GM21447 (cell line): Measurements from ENCODE around the gene CRIP2.

Experiments used
- ATAC-seq: cut with Tn5 transposase; IDR thresholded peaks from one replicate; pipeline ENCODE4 v1.9.1; 2021; ENCODE audit not compliant: unreplicated experiment

Gene CRIP2, protein sequence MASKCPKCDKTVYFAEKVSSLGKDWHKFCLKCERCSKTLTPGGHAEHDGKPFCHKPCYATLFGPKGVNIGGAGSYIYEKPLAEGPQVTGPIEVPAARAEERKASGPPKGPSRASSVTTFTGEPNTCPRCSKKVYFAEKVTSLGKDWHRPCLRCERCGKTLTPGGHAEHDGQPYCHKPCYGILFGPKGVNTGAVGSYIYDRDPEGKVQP

DNA sequence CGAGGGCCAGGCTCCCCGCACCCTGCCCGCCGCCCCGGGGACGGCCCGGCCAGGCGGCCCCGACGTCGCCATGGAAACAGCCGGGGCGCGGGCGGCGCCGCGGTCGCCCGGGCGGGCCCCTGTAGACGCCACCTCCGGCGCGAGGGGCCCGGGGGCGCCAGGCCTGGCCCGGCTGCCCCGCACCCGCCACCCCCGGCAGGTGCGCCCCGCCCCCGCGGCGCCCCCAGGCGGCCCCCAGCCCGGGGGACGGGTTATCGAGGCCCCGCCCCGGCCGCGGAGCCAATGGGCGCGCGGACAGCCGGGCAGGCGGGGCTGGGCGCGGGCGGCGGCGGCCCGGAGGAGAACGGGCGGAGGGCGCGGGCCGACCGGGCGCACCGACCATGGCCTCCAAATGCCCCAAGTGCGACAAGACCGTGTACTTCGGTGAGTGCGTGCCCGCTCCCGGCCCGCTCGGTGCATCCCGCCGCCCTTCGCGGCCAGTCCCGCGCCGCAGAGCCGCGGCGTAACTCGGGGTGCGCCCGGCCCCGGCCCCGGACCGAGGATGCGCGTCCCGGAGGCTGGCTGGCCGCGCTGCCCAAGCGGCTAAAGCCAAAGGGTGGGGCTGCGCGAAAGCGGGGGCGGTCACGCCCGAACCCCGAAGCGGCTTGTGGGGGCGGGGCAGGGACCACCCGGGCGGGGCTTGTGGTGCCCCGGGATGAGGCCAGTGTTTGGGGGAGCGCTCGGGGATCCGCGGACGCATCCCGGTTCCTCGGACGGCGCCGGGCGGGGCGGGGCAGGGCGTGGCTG is at the start of gene CRIP2:
Gene CRIP2, plus strand, starts transcription at position 339 of the 786 bp plus-strand sequence. Its CDS starts 42 bp downstream, at position 381.
- no peak for ATAC-seq

DNA sequence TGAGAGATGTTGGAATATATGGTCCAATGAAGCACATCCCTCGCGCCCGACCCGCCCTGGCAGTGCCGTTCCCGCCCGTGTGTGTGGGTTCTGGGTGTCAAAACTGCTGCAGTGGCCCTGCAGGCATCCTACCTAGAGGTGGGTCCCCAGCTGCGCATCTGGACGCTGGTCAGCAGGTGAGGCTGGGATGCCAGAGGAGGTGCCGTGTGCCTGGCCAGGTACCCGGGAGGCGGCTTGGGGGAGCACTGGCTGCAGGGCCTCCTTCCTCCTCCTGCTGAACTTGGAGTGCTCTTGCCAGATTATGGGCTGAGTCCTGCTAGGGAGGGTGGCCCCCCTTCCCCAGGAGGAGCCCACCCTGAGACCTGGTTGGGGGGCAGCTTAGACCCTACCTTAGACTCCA is 49.8 kb upstream of the CRIP2 start:
- ATAC-seq, result no peak

DNA sequence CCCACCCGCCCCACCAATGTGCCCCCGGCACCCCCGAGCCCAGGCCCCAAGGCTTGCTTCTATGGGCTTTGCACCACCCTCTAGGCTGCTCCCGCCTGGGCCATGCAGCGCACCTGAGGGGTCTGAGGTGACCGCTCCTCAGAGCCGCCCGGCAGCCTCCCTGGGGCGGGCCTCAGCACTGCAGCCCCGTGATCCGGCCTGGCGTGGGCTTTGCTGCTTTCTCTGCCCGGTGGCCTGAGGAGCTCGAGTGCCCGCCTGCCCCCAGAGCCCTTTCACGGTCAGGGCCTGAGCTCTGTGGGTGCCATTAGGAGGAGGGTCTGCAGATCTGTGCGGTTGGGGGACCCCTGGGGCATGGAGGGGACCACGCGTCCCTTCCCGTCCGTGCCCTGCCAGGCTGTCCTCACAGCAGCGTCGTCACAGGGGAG is 48.8 kb upstream of the CRIP2 start:
- no peak for ATAC-seq

DNA sequence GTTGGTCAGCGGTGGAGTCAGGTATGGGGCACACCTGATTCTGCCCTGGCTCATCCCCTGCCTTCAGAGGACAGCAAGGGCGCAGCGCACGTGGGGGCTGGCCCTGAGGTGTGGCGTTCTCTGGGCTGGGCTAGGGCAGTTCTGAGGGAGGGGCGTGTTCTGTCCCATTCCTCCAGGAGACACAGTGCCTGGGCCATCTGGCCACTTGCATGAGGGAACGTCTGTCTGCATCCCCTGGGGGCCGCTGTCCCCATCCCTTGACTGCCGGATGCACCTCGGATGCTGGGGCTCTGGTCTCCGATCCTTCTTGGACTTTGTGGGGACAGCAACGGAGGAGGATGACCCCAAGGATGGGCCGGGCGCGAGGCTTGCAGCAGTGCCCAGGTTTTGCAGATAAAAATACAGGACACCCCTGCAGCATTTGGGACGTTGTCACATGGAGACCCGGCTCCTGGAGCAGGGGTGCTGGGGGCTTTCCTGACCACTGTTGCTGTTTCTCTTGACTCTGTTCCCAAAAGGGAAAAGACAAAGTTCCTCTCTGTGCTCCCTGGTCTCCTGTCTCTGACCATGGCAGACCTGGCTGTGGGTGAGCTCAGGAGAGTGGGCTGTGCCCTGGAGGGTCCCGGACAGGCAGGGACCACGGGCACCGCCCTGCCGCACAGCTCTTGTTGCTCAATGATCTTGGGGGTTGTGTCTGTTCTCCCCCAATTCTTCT is 48.0 kb upstream of the CRIP2 start:
- no peak for ATAC-seq

DNA sequence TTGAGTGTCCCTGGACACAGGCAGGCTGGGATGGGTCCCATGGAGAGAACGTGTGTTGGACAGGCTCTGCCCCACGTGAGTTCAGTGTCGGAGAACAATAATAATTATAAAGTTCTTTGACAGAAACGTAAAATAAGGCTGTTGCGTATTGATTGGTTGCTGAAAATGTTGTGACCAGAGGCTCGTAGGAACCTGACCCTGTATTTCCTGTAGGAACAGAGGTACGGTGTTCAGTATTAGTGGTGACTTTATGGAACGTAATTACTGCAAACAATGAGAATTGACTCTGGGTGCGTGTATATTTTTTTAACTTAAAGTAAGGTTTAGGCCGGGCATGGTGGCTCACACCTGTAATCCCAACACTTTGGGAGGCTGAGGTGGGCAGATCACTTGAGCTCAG is 47.2 kb upstream of the CRIP2 start:
- no peak for ATAC-seq

DNA sequence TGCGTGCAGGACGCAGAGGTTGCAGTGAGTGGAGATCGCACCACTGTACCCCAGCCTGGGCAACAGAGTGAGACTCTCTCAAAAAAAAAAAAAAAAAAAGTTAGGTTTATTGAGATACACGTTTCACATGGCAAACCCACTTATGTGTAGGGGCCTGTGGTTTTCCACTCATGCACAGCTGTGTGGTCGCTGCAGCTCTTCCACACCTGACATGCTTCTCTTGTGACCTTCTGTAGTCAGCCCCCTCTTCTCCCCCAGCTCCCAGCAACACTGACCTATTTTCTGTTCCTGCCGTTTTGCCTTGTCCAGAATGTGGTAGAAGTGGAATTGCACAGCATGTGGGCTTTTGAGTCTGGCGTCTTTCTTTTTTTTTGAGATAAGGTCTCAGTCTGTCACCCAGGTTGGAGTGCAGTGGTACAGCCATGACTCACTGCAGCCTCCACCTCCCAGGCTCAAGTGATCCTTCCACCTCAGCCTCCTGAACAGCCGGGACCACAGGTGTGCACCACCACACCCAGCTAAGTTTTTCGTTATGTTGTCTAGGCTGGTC is 46.6 kb upstream of the CRIP2 start:
- no peak for ATAC-seq

DNA sequence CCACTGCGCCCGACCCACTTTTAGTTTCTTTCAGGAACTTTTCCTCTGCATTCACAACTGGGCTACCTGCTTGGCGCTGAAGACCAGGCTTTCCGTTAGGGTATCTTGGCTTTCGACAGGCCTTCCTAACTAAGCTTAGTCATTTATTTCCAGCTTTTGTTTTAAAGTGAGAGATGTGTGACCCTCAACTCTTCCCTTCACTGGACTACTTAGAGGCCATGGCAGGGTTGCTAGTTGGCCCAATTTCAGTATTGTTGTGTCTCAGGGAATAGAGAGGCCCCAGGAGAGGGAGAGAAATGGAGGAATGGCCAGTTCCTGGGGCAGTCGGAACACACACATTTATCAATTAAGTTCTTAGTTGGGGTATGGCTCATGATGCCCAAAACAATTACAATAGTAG is 44.6 kb upstream of the CRIP2 start:
- ATAC-seq, result no peak

DNA sequence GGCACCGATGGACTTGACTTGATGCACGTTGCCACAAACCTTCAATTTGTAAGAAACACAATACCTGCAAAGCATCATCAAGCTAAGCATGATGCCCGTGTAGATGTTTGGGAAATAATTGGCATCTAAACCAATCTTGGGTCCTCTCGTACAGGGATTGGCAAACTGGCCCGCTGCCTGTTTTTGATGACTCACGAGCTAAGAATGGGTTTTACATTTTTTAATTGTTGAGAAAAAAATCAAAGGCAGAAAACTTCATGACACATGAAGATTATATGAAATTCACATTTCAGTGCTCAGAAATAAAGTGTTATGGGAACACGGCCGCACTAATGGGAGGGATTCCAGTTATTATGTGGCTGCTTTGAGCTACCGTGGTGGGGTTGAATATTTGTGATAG is 44.1 kb upstream of the CRIP2 start:
- ATAC-seq, result no peak

DNA sequence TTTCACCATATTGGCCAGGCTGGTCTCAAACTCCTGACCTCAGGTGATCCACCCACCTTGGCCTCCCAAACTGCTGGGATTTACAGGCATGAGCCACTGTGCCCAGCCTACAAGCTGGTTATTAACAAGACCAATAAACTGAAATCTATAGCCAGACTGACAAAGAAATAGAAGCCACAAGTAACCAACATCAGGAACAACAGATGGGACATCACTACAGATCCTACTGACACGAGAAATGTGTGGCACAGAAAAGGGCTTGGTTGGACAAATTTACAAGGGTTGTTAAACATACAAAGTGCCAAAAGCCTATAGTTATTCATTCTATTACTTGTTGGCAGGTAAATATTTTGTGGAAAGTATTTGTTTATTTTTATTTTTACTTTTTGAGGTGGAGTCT is 43.4 kb upstream of the CRIP2 start:
- ATAC-seq, result no peak

DNA sequence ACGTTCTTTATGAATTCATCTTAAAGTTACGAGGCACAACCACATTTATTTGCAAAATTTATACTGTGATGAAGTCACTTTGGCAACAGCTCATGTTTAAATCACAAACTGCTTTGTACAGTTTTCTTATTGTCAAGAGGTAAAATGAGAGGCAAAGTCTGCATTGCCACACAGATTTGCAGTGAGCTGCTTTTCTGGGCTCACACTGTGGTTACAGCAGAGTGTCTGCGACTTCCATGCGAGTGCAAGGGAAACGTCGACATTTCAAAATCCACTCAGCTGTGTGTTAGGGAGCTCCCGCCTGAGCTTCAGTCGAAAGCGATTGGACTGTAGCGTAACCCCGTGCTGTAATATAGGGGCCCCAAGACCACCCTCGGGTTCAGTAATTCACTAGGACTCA is 42.0 kb upstream of the CRIP2 start:
- ATAC-seq, result no peak

DNA sequence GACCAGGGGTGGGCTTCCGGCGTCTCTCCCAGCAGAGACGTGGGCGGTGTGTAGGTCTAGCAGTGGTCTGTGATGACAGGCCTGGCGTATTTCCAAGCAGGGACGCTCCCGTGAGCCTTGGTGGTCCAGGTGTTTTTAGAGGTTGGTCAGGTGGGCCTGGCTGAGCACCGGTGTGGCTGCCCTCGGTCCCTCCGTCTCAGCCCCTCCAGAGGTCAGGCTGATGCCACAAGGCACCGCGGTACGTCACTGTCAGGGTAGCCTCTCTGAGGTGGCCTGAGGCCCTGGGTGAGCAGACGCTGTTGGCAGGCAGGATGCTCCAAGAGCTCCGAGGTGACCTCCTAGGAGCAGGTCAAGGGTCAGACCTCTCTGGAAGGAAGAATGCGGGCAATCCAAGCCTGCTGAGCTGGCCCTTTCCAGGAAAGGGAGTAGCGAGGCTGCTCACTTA is 41.4 kb upstream of the CRIP2 start:
- no peak for ATAC-seq

DNA sequence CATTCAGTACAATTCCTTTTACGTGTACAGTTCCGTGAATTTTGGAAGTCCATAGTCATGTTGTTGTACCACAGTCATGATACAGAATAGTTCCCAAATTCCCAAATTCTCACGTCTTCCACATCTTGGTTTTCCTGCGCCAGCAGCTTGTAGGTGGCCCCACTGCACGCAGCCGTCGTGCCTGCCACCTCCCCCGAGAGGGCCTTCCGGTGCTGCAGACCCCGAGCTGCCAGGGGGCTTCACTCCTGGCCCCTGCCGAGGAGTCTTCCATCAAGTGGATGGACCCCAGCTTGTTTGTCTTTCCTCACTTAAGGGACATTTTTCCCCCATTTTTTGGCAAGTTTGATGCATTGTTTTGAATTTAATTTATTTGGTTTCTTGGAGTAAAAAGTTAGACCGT is 38.2 kb upstream of the CRIP2 start:
- no peak for ATAC-seq

DNA sequence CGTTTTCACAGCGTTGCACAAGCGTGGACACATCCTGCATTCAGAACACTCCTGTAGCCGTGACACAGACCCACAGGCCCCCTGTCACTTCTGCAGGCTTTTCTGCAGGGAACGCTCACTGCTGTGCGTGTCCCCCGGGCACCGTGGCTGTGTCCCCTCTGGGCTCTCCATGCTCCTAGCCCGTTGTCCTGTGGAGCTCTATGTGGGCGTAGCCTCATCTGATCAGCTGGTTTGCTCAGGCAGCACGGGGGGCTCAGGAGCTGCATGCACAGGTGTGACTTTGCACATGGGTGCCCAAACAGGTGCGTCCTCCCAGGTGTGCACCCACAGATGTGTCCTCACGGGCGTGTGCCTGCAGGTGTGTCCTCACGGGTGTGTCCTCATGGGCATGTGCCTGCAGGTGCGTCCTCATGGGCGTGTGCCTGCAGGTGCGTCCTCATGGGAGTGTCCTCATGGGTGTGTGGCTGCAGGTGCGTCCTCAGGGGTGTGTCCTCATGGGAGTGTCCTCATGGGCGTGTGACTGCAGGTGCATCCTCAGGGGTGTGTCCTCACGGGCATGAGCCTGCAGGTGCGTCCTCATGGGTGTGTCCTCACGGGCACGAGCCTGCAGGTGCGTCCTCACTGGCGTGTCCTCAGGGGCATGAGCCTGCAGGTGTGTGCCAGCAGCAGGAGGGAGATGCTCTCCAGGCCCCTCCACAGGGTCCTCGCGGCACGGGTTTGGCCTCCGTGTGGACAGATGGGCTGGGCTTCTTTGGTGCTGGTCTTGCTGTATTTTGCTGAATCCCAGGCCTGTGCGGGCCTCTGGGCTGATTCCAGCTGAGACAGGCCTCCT is 37.5 kb upstream of the CRIP2 start:
- no peak for ATAC-seq

DNA sequence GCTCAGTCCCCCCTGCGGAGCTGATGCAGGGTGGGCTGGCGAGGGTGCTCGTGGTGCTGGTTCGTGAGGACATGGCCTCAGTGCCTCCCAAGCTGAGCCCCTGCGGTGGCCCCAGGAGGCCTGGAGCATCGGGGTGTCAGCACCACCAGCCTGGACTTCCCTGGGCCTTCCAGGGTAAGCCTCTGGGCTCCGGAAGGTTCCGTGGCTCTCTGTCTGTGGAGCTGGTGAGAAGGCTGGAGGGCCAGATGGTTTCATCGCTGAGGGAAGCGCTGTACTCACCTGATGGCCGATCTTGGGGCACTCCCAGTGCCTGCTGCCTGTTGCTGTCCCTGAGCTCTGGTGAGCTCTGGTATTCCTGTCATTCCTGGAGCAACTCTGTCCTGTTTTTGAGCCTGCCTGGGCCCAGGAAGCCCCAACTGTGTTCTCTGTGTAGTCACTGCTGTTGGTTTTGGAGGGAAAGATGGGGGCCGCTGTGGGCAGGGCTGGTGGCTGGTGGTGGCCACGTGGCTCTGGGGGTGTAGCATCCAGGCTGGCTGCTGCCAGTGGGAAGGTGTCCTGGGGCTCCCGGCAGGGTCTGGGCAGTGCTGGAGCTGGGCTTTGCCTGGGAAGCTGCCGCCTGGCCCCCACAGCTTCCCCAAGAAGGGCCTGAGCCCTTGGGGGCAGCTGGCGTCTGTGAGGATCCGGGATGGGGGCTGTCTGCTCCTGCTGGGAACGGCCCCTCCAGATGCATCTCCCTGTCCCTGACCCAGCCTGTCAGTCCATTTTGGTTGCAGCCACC is 36.7 kb upstream of the CRIP2 start:
- ATAC-seq, result no peak

DNA sequence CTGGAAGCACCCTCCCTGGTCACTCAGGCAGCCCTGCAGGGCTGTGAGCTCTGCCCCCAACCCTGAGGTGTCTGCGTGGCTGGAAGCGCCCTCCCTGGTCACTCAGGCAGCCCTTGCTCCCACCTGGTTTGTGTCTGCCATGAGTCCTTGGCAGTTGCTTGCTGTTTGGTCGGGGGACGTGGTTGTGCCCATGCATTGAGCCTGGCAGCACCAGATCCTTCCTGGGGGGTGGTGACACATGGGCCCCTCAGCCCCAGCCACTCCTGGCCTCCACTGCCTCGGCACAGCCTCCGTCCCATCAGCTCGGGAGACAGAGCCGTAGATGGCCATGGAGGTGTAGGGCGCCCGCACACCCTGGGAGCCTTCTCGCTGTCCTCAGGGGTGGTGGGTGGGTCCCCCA is 35.4 kb upstream of the CRIP2 start:
- ATAC-seq, result no peak

DNA sequence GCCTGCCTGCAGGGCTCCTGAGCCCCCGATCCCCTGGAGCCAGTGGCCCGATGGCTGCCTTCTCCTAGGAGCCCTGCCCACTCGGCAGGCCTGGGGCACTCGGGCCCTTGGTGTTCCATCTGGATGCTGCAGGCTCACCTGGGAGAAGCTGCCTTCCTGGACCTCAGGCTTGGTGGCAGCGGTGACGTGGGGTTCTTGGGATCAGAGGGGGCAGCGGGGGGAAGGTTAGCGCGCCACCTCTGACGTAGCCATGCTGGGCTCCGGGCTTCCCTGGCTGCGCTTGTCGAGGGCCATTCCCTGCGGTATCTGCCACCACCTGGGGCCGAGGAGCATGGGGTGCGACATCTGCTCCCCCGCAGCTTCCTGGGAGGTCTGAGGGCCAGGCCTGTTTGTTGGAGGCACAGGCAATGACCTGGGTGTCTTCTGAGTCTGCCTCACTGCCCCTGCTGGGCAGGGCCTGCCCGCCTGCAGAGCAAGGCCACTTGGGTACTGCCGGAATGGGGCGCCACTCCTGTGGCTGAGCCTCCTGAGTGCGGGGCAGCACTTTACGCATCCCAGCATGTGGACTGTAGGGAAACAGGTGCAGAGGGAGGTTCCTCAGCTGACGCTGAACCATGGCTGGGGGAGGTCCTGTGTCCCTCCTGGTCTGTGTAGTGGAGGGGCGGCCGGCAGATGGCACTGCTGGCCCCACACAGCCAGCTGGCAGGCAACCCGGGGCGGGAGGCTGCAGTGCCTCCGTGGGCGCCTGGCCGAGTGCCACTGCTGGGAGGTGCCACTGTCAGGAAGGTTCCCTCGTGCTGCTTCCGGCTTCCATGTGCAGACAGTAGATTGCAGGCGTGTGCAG is 34.7 kb upstream of the CRIP2 start:
- ATAC-seq, result no peak

DNA sequence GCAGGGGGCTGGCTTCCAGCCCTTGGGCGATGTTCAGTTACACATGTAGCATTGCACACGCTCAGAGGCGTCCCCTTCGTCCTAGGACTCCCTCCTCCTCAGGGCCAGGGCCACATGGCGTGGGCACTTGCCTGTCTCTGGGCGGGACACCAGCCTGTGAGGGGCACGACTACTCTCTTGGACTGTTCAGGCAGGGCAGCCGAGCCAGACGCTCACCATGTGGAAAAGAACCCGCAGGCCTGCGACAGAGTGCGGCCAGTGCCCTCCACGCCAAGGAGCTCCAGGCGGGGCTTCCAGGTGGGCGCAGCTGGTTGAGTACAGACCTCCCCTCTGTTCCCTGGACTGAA is 34.1 kb upstream of the CRIP2 start:
- ATAC-seq, result no peak

DNA sequence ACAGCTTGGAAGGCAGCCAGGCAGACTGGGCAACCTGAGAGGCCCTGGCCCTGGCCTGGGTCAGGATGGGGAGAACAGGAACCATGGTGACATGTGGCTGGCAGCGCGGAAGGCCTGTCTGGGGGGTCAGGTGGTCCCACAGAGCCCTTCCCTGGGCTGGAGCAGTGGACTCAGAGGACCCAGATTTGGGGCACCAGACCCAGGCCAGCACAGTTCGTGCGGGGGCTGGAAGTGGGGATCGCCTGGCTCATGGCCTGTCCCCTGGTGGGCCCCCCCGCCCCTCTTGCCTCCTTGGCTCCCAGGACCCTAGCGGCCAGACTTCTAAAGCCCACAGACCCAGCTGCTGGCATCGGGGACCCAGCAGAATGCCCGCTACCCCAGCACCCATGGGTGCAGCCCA is 33.6 kb upstream of the CRIP2 start:
- no peak for ATAC-seq

DNA sequence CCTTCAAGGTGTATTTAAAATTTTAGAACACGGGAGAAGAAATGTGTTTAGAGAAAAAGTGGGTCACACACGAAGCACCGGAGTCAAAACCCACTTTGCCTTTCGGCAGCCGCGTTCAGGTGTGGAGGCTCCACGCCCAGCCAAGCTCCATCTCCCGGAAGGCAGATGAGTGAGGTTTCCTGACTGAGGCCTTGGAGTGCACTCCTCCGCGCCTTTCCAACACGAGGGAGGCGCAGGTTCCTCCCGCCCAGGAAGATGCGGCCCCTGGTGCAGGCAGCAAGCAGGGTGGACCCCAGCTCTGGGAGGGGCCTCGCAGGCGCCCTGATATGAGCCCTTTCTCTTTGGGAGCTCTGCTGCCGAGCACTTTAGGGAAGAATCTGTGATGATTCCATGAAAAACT is 32.5 kb upstream of the CRIP2 start:
- ATAC-seq, result no peak
